ENCODE data around the gene MALRD1.

MALRD1 gene

DNA sequence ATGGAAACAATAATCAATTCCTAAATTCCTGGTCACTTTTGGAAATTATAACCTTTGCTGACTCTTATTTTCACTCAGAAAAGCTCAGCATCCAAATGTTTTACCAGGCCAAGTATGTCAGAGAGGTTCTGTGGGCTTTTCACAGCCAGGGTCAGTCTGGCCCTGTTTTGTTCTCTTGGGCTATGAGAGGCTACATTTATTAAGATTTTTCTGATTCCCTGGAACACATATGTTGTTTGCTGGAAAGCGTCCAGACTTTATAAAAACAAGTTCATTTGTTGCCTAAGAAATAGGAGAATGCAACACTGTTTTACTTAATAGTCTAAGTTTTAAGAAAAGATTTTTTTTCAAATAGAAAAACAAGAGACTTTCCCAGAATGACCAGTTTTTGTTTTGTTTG is 529.2 kb downstream of the MALRD1 start:
- TF ChIP-seq POLR2AphosphoS5 (IDR thresholded peaks at IDR 0.05; ENCODE audit: low read depth, low read length) (no peak), TAF1 (IDR thresholded peaks at IDR 0.05; ENCODE audit: borderline replicate concordance, insufficient read depth, low read length) (no peak), FOXP2 (optimal IDR thresholded peaks at IDR 0.05; ENCODE audit: borderline replicate concordance, extremely low read depth, extremely low read length, insufficient read depth) (no peak)
- TF ChIP-seq, protein P1, sequence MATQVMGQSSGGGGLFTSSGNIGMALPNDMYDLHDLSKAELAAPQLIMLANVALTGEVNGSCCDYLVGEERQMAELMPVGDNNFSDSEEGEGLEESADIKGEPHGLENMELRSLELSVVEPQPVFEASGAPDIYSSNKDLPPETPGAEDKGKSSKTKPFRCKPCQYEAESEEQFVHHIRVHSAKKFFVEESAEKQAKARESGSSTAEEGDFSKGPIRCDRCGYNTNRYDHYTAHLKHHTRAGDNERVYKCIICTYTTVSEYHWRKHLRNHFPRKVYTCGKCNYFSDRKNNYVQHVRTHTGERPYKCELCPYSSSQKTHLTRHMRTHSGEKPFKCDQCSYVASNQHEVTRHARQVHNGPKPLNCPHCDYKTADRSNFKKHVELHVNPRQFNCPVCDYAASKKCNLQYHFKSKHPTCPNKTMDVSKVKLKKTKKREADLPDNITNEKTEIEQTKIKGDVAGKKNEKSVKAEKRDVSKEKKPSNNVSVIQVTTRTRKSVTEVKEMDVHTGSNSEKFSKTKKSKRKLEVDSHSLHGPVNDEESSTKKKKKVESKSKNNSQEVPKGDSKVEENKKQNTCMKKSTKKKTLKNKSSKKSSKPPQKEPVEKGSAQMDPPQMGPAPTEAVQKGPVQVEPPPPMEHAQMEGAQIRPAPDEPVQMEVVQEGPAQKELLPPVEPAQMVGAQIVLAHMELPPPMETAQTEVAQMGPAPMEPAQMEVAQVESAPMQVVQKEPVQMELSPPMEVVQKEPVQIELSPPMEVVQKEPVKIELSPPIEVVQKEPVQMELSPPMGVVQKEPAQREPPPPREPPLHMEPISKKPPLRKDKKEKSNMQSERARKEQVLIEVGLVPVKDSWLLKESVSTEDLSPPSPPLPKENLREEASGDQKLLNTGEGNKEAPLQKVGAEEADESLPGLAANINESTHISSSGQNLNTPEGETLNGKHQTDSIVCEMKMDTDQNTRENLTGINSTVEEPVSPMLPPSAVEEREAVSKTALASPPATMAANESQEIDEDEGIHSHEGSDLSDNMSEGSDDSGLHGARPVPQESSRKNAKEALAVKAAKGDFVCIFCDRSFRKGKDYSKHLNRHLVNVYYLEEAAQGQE (IDR thresholded peaks at IDR 0.05; ENCODE audit: insufficient read depth in 1 of 2, low read depth in 2 of 2, low read length in 2 of 2): no peak

DNA sequence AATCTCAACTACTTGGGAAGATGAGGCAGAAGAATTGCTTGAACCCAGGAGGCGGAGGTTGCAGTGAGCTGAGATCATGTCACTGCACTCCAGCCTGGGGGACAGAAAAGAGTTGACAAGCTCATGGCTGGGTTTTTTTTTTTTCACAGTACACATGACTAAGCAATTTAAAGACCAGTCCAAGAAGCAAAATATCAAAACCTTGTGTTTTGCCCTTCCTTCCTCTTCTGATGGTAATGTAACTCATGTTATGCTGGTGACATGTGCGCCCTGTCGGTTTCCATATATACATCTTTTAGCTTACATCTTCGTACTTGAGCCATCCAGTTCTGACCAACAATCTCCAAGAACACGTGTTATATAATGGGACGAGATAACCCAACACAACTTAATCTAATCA is 530.0 kb downstream of the MALRD1 start:
- TF ChIP-seq TAF1 (IDR thresholded peaks at IDR 0.05; ENCODE audit: borderline replicate concordance, insufficient read depth, low read length) (no peak), POLR2AphosphoS5 (IDR thresholded peaks at IDR 0.05; ENCODE audit: low read depth, low read length) (no peak), FOXP2 (optimal IDR thresholded peaks at IDR 0.05; ENCODE audit: borderline replicate concordance, extremely low read depth, extremely low read length, insufficient read depth) (no peak), SIN3A (IDR thresholded peaks at IDR 0.05; ENCODE audit: borderline replicate concordance, insufficient read depth, low read length) (no peak)
- TF ChIP-seq, protein P1 (IDR thresholded peaks at IDR 0.05; ENCODE audit: insufficient read depth in 1 of 2, low read depth in 2 of 2, low read length in 2 of 2): no peak

DNA sequence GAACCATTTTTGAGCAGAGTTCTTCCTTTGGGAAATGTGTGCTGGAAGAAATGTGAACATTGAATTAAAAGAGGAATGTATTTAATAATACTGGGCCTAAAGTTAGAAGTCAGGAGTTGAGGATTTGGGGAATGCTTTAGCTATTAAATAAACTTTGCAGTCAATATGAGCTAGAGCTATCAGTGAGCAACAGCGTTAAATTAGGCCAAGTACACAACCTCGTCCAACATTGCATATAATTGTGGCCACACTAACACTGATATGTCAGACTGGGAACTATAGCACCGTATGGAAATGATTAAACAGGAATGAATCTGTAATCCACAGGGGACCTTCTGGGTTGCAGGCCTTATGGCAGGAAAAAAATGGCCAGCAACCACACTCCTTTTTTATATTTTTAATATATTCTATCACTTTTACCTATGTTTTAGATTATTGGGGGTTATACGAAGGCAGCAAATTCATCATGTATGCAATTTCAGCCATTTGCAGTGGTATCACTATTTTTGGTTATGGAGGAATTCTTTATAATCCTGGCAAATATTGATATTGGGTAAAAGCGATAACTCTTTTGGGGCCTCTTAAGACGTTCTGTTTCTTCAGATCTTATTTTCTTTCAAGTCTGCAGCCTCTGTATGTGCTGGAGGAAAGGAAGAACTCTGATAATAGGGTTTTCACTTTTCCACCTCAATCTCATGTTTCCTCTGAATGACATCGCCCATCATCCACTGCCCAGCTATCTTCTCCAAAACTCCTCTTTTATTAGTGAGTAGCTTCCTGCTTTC is 531.4 kb downstream of the MALRD1 start:
- TF ChIP-seq, protein P1 (IDR thresholded peaks at IDR 0.05; ENCODE audit: insufficient read depth in 1 of 2, low read depth in 2 of 2, low read length in 2 of 2): no peak
- TF ChIP-seq TAF1 (IDR thresholded peaks at IDR 0.05; ENCODE audit: borderline replicate concordance, insufficient read depth, low read length) (no peak), POLR2AphosphoS5 (IDR thresholded peaks at IDR 0.05; ENCODE audit: low read depth, low read length) (no peak), FOXP2 (optimal IDR thresholded peaks at IDR 0.05; ENCODE audit: borderline replicate concordance, extremely low read depth, extremely low read length, insufficient read depth) (no peak), SIN3A (IDR thresholded peaks at IDR 0.05; ENCODE audit: borderline replicate concordance, insufficient read depth, low read length) (no peak)

DNA sequence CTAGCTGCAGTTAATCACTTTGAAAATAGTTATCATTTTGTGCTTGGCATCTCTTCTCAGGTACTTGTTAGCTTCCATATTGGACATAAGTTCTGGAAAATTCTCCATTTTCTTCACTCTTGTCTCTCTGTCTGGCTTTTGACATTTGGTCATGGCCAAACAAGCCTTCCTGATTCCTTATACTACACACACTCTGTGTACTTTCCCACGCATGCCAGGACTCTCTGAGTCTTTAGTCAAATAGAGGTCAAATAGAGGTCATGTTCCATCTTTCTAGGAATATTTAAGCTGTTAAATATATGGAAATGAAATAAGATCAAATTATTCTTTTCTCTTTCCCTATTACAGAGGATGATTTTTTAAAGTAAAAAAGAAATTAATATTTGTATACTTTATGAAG is 532.1 kb downstream of the MALRD1 start:
- TF ChIP-seq, protein P1 (IDR thresholded peaks at IDR 0.05; ENCODE audit: insufficient read depth in 1 of 2, low read depth in 2 of 2, low read length in 2 of 2): no peak
- TF ChIP-seq POLR2AphosphoS5 (IDR thresholded peaks at IDR 0.05; ENCODE audit: low read depth, low read length) (no peak), SIN3A (IDR thresholded peaks at IDR 0.05; ENCODE audit: borderline replicate concordance, insufficient read depth, low read length) (no peak), FOXP2 (optimal IDR thresholded peaks at IDR 0.05; ENCODE audit: borderline replicate concordance, extremely low read depth, extremely low read length, insufficient read depth) (no peak), TAF1 (IDR thresholded peaks at IDR 0.05; ENCODE audit: borderline replicate concordance, insufficient read depth, low read length) (no peak)

All from PFSK-1 (cell line).